HEK293 (cell line): ENCODE results near the gene CIZ1.

ENCODE experiments used
- MZF1 ChIP-seq: fragments of 450-650 bp; formaldehyde crosslinking; IDR thresholded peaks from 2 replicates; pipeline ENCODE4 v1.5.1; 2017; ENCODE audit warnings: missing biosample characterization, missing genetic modification characterization, borderline replicate concordance
- WT1 ChIP-seq: fragments of 450-650 bp; formaldehyde crosslinking; IDR thresholded peaks from 2 replicates; pipeline ENCODE4 v1.5.1; 2016; ENCODE audit warnings: missing biosample characterization, missing genetic modification characterization
- ZBTB1 ChIP-seq: fragments of 450-650 bp; formaldehyde crosslinking; IDR thresholded peaks from 2 replicates; pipeline ENCODE4 v1.5.1; 2016; ENCODE audit warnings: missing biosample characterization, missing genetic modification characterization
- ZNF121 ChIP-seq: fragments of 450-650 bp; formaldehyde crosslinking; IDR thresholded peaks from 2 replicates; pipeline ENCODE4 v1.5.1; 2016; ENCODE audit warnings: missing biosample characterization, missing genetic modification characterization
- ZNF202 ChIP-seq: fragments of 450-650 bp; formaldehyde crosslinking; IDR thresholded peaks from 2 replicates; pipeline ENCODE4 v1.5.1; 2016; ENCODE audit warnings: missing biosample characterization, missing genetic modification characterization, borderline replicate concordance
- ZNF707 ChIP-seq: fragments of 450-650 bp; formaldehyde crosslinking; IDR thresholded peaks from 2 replicates; pipeline ENCODE4 v1.5.1; 2016; ENCODE audit warnings: missing biosample characterization, missing genetic modification characterization
- TF ChIP-seq, protein P1 (sequence below): sonication (generic); formaldehyde crosslinking; IDR thresholded peaks from 2 replicates; pipeline ENCODE4 v1.8.1; 2022; ENCODE audit warnings: mild to moderate bottlenecking, moderate library complexity, missing genetic modification reagents
- TF ChIP-seq, protein P2 (sequence below): fragments of 450-650 bp; formaldehyde crosslinking; IDR thresholded peaks from 2 replicates; pipeline ENCODE4 v1.5.1; 2016; ENCODE audit warnings: missing biosample characterization, missing genetic modification characterization
- TF ChIP-seq, protein P3 (sequence below): fragments of 450-650 bp; formaldehyde crosslinking; IDR thresholded peaks from 2 replicates; pipeline ENCODE4 v1.5.1; 2016; ENCODE audit warnings: missing biosample characterization, missing genetic modification characterization

DNA sequence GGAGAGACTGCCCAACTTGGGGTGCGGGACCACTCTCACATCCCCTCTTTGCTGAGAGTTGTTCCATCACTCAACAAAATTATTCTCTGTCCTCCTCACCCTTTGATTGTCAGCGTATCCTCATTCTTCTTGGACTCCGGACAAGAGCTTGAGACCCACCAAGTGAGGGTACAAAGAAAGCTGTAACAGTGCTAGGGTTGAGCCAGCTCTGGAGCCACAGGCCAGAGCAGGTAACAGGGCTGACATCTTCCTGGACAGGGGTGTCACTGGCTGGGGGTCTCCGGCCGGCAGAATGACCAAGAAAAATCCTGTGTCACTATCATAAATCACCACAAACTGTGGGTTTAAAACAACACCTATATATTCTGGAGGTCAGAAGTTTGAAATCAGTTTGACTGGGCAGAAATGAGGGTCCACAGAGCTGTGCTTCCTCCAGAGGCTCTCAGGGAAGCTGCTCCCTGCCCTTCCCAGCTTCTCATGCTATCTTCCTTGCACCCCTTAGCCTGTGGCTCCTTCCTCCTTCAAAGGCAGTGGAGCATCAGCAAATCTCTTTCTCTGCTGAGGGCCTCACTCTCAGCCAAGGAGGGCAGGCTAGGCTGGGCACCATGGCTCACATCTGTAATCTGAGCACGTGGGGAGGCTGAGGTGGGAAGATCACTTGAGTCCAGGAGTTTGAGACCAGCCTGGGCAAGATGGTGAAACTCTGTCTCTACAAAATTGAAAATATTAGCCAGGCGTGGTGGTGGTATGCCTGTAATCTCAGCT, 35.5 kb downstream of the CIZ1 start:
- no peak for TF ChIP-seq ZNF121 (tag by site-specific recombination)
- no peak for TF ChIP-seq WT1
- TF ChIP-seq ZNF707 (tag by site-specific recombination) = no peak
- no peak for TF ChIP-seq ZNF202 (tag by site-specific recombination)
- TF ChIP-seq, protein P1, sequence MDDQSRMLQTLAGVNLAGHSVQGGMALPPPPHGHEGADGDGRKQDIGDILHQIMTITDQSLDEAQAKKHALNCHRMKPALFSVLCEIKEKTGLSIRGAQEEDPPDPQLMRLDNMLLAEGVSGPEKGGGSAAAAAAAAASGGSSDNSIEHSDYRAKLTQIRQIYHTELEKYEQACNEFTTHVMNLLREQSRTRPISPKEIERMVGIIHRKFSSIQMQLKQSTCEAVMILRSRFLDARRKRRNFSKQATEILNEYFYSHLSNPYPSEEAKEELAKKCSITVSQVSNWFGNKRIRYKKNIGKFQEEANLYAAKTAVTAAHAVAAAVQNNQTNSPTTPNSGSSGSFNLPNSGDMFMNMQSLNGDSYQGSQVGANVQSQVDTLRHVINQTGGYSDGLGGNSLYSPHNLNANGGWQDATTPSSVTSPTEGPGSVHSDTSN (CRISPR knock-in tag) = no peak
- TF ChIP-seq, protein P2, sequence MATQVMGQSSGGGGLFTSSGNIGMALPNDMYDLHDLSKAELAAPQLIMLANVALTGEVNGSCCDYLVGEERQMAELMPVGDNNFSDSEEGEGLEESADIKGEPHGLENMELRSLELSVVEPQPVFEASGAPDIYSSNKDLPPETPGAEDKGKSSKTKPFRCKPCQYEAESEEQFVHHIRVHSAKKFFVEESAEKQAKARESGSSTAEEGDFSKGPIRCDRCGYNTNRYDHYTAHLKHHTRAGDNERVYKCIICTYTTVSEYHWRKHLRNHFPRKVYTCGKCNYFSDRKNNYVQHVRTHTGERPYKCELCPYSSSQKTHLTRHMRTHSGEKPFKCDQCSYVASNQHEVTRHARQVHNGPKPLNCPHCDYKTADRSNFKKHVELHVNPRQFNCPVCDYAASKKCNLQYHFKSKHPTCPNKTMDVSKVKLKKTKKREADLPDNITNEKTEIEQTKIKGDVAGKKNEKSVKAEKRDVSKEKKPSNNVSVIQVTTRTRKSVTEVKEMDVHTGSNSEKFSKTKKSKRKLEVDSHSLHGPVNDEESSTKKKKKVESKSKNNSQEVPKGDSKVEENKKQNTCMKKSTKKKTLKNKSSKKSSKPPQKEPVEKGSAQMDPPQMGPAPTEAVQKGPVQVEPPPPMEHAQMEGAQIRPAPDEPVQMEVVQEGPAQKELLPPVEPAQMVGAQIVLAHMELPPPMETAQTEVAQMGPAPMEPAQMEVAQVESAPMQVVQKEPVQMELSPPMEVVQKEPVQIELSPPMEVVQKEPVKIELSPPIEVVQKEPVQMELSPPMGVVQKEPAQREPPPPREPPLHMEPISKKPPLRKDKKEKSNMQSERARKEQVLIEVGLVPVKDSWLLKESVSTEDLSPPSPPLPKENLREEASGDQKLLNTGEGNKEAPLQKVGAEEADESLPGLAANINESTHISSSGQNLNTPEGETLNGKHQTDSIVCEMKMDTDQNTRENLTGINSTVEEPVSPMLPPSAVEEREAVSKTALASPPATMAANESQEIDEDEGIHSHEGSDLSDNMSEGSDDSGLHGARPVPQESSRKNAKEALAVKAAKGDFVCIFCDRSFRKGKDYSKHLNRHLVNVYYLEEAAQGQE = no peak
- no peak for TF ChIP-seq ZBTB1 (tag by site-specific recombination)
- TF ChIP-seq, protein P3, sequence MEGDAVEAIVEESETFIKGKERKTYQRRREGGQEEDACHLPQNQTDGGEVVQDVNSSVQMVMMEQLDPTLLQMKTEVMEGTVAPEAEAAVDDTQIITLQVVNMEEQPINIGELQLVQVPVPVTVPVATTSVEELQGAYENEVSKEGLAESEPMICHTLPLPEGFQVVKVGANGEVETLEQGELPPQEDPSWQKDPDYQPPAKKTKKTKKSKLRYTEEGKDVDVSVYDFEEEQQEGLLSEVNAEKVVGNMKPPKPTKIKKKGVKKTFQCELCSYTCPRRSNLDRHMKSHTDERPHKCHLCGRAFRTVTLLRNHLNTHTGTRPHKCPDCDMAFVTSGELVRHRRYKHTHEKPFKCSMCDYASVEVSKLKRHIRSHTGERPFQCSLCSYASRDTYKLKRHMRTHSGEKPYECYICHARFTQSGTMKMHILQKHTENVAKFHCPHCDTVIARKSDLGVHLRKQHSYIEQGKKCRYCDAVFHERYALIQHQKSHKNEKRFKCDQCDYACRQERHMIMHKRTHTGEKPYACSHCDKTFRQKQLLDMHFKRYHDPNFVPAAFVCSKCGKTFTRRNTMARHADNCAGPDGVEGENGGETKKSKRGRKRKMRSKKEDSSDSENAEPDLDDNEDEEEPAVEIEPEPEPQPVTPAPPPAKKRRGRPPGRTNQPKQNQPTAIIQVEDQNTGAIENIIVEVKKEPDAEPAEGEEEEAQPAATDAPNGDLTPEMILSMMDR (tag by site-specific recombination) = no peak
- TF ChIP-seq MZF1 (tag by site-specific recombination) = no peak
